Subcutaneous abdominal adipose tissue (tissue), 5 donors: ENCODE data around the gene FOXL1.
A peak's percentile ranks its signal among the peaks of the same experiment; 100 is the strongest.

Source experiments
- H3K27ac ChIP-seq: one replicate; pipeline ENCODE4 v1.7.0; 2013; ENCODE audit warnings: low read depth, mild to moderate bottlenecking, inconsistent platforms, low read length, moderate library complexity
- H3K27me3 ChIP-seq, 5 donors: one replicate each; pipeline ENCODE4 v1.7.0; 2013; ENCODE audit warnings: low read length in 5 of 5, inconsistent platforms in 1 of 5; ENCODE audit not compliant: control insufficient read depth in 5 of 5, insufficient read depth in 4 of 5
- H3K36me3 ChIP-seq, 5 donors: one replicate each; pipeline ENCODE4 v1.7.0; 2013; ENCODE audit warnings: low read length in 5 of 5; ENCODE audit not compliant: control insufficient read depth in 5 of 5, insufficient read depth in 5 of 5
- H3K4me1 ChIP-seq, 5 donors: one replicate each; pipeline ENCODE4 v1.7.0; 2013; ENCODE audit warnings: low read length in 5 of 5, mild to moderate bottlenecking in 3 of 5, moderate library complexity in 1 of 5; ENCODE audit not compliant: control insufficient read depth in 5 of 5, insufficient read depth in 5 of 5
- H3K4me3 ChIP-seq, 5 donors: one replicate each; pipeline ENCODE4 v1.7.0; 2013; ENCODE audit warnings: low read length in 5 of 5, low read depth in 1 of 5
- H3K9ac ChIP-seq, 5 donors: one replicate each; pipeline ENCODE4 v1.7.0; 2013; ENCODE audit warnings: low read length in 5 of 5, mild to moderate bottlenecking in 4 of 5, moderate library complexity in 3 of 5
- H3K9me3 ChIP-seq, 5 donors: one replicate each; pipeline ENCODE4 v1.7.0; 2013; ENCODE audit warnings: low read length in 5 of 5; ENCODE audit not compliant: control insufficient read depth in 5 of 5
- donor health status: healthy.
- donor health status: healthy.
- donor health status: healthy.
- donor health status: healthy.
- donor health status: healthy.

FOXL1 gene

GRCh38 chr16:86578061-86578599 lies at the start of gene FOXL1:
FOXL1 (plus strand) TSS chr16:86578549; CDS start chr16:86578724, 175 bp downstream.
- Histone ChIP-seq H3K27ac (no peak within 1 kb of the TSS), H3K27me3 (peaks cover 53 to 74% (median 59%) of the 10 kb centered on the region in 5 donors), H3K4me1 (peaks cover 0 to 17% (median 8%) of the 10 kb centered on the region in 5 donors)

GRCh38 chr16:86529160-86529559 lies 49.2 kb upstream of the FOXL1 start:
- Histone ChIP-seq H3K9me3 (no peaks in the 10 kb centered on the region), H3K27me3 (peaks cover 0 to 2% (median under 1%) of the 10 kb centered on the region in 5 donors), H3K4me3 (no peak overlapping the region), H3K27ac (no peak overlapping the region), H3K4me1 (peaks cover 3 to 19% (median 10%) of the 10 kb centered on the region in 5 donors), H3K36me3 (peaks cover 0 to 26% (median 20%) of the 10 kb centered on the region in 5 donors), H3K9ac (no peak overlapping the region)

More at GRCh38 chr16:86578061-86578599, at the start of gene FOXL1:
- Histone ChIP-seq H3K36me3 (no peaks in the 10 kb centered on the region), H3K9me3 (no peaks in the 10 kb centered on the region), H3K4me3 (no peak within 1 kb of the TSS), H3K9ac (no peak within 1 kb of the TSS)

- H3K9me3 ChIP-seq = no peaks in the 10 kb centered on the region
- peak overlapping the region; percentile 54 for H3K27ac ChIP-seq
- H3K4me3 ChIP-seq = no peak overlapping the region
- peaks cover 0 to 32% (median 26%) of the 10 kb centered on the region in 5 donors for H3K36me3 ChIP-seq
- no peaks in the 10 kb centered on the region for H3K27me3 ChIP-seq
- peaks cover 3 to 19% (median 10%) of the 10 kb centered on the region in 5 donors for H3K4me1 ChIP-seq
- peak overlapping the region in 1 of 5 donors; percentile 35 for H3K9ac ChIP-seq
Measured at GRCh38 chr16:86530251-86531190, 47.8 kb upstream of the FOXL1 start.

DNA sequence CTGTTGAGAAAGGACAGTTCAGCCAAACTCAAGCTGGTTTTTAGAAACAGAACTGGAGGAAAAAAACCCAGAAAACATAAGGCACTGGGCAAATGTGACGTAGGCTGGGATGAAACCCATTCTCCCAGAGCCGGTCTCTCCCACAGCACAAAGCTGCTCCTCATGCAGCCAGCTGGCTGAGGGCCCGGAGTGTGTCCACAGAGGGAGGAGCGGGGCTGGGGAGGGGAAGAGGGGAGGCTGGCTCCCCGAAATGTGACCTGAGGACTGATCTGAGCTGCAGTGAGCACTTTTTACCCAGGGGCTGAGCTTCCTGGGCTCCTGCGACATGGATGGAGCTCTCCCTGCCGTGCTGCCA lies 47.2 kb upstream of the FOXL1 start:
- H3K27ac ChIP-seq = peak overlapping the region; percentile 54
- H3K9ac ChIP-seq = peak overlapping the region in 1 of 5 donors; percentile 35
- no peak overlapping the region for H3K4me3 ChIP-seq
- H3K36me3 ChIP-seq = peaks cover 0 to 39% (median 33%) of the 10 kb centered on the region in 5 donors
- H3K4me1 ChIP-seq = peaks cover 3 to 19% (median 10%) of the 10 kb centered on the region in 5 donors
- no peaks in the 10 kb centered on the region for H3K27me3 ChIP-seq
- H3K9me3 ChIP-seq = no peaks in the 10 kb centered on the region

- Histone ChIP-seq H3K27me3 (no peaks in the 10 kb centered on the region), H3K4me3 (no peak overlapping the region), H3K9me3 (no peaks in the 10 kb centered on the region), H3K36me3 (peaks cover 0 to 46% (median 38%) of the 10 kb centered on the region in 5 donors), H3K9ac (no peak overlapping the region), H3K27ac (no peak overlapping the region), H3K4me1 (peaks cover 3 to 19% (median 10%) of the 10 kb centered on the region in 5 donors)
Measured at GRCh38 chr16:86531641-86532525, 46.5 kb upstream of the FOXL1 start.

- Histone ChIP-seq H3K36me3 (peaks cover 0 to 51% (median 41%) of the 10 kb centered on the region in 5 donors), H3K9ac (no peak overlapping the region), H3K9me3 (no peaks in the 10 kb centered on the region), H3K27me3 (no peaks in the 10 kb centered on the region), H3K27ac (no peak overlapping the region), H3K4me1 (peaks cover 3 to 19% (median 10%) of the 10 kb centered on the region in 5 donors), H3K4me3 (no peak overlapping the region)
Measured at GRCh38 chr16:86532526-86532815, 45.9 kb upstream of the FOXL1 start.

DNA sequence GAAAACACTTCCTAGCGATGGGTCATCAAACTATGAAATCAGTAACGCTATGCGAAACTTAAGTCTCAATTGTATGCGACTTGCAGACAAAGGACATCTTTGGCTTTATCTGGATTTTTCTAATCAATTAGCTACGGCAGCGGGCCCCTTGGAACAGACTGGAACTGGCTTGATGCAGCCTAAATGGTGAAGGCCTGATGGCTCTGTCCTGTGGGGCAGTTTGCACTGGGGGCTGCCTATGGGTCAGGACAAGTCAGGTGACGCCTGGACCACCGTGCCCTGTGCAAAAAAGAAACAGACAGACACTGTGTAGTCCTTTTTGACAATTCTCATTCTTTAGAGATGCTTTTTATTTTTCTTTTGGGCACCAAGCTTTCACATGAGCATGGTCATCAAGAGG lies 45.3 kb upstream of the FOXL1 start:
- no peak overlapping the region for H3K27ac ChIP-seq
- peaks cover 3 to 19% (median 10%) of the 10 kb centered on the region in 5 donors for H3K4me1 ChIP-seq
- H3K9me3 ChIP-seq = no peaks in the 10 kb centered on the region
- peaks cover 0 to 57% (median 47%) of the 10 kb centered on the region in 5 donors for H3K36me3 ChIP-seq
- H3K4me3 ChIP-seq = no peak overlapping the region
- no peaks in the 10 kb centered on the region for H3K27me3 ChIP-seq
- H3K9ac ChIP-seq = no peak overlapping the region

GRCh38 chr16:86533767-86534351 lies 44.5 kb upstream of the FOXL1 start:
- no peaks in the 10 kb centered on the region for H3K27me3 ChIP-seq
- peaks cover 0 to 65% (median 55%) of the 10 kb centered on the region in 5 donors for H3K36me3 ChIP-seq
- H3K9ac ChIP-seq = no peak overlapping the region
- no peak overlapping the region for H3K27ac ChIP-seq
- H3K9me3 ChIP-seq = no peaks in the 10 kb centered on the region
- H3K4me1 ChIP-seq = peaks cover 3 to 17% (median 10%) of the 10 kb centered on the region in 5 donors
- H3K4me3 ChIP-seq = no peak overlapping the region

DNA sequence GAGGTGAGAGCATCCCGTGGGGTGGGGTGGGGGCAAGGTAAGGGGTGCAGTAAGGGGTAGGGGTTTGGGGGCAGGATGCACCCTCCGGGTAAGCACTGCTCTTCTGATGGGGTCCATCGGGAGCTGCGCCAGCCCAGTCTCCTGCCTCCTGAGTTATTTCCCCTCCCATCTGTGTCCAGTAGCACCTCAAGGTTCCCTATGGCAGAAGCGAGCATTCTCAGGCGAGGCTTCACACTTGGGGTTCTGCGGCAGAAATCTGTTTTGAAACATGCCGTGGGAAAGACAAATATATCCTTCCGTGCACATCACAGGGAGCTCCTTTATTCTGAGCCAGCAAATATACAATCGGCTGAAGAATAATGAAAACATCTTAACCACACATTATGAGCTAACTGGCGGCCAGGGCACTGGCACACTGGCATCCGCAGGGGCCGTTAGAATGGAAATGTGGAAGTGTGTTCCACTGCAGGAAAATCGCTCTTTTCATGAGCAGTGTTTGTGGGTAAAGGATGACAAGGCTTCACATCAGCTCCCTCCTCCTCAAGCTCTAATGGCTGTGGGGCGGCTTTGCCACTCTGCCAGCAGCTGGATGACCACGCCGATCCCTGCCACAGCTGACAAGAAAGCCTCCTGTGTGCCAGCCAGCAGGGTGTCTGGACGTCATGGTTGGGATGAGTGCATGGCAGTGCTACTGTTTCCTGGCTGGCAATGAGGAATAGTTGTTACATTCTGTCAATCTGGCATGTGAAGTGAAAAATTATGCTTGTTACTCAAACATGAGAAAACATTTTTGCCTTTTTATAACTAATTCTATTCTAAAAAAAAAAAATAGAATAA lies 43.4 kb upstream of the FOXL1 start:
- Histone ChIP-seq H3K27ac (no peak overlapping the region), H3K4me3 (no peak overlapping the region), H3K36me3 (peaks cover 8 to 77% (median 65%) of the 10 kb centered on the region in 5 donors), H3K9ac (no peak overlapping the region), H3K27me3 (no peaks in the 10 kb centered on the region), H3K9me3 (no peaks in the 10 kb centered on the region), H3K4me1 (peaks cover 3 to 13% (median 10%) of the 10 kb centered on the region in 5 donors)
